ENCODE results near the gene CPSF3. TPM values are rescaled to one million over a fixed set of nuclear protein-coding genes. Genes with fewer than 3 reads are reported as not detected.

CPSF3 gene
- total RNA-seq, 1 donor from 2014 or later: 199 TPM

GRCh38 chr2:9473308-9473984 lies 50.0 kb downstream of the CPSF3 start:
- Mint-ChIP-seq H3K4me1 (peaks cover 5% of the 10 kb centered on the region), H3K36me3 (peaks cover 27% of the 10 kb centered on the region), H3K9me3 (no peaks in the 10 kb centered on the region), H3K4me3 (peak overlapping the region; percentile 1), H3K27ac (no peak overlapping the region), H3K27me3 (ENCODE audit: insufficient read depth, low read depth) (peaks cover 6% of the 10 kb centered on the region)
- Histone ChIP-seq H3K27ac (no peak overlapping the region), H4K20me1 (ENCODE audit: low read depth) (peaks cover 5% of the 10 kb centered on the region), H3K27me3 (peaks cover 28% of the 10 kb centered on the region), H3F3A (ENCODE audit: low read depth) (peaks cover 26% of the 10 kb centered on the region), H3K4me3 (peak overlapping the region; percentile 63), H3K36me3 (peaks cover 4% of the 10 kb centered on the region), H3K9ac (no peak overlapping the region), H3K4me2 (peak overlapping the region; percentile 90), H3K4me1 (no peaks in the 10 kb centered on the region), H2AFZ (replicated peaks) (peak overlapping the region; percentile 89), H3K9me3 (ENCODE audit: low read depth) (no peaks in the 10 kb centered on the region), H3K79me2 (ENCODE audit: low read depth) (no peaks in the 10 kb centered on the region)
- TF ChIP-seq CTCF (IDR thresholded peaks at IDR 0.05) (no peak), EZH2phosphoT487 (IDR thresholded peaks at IDR 0.05) (no peak), EZH2 (IDR thresholded peaks at IDR 0.05) (no peak)
- peak; percentile 31 for DNase-seq (ENCODE audit: low spot score)

GRCh38 chr2:9473985-9474360 lies 50.5 kb downstream of the CPSF3 start:
- peak overlapping the region; percentile 89 for H2AFZ ChIP-seq (replicated peaks)
- peaks cover 27% of the 10 kb centered on the region for H3K36me3 Mint-ChIP-seq
- H3K27ac ChIP-seq: no peak overlapping the region

GRCh38 chr2:9474361-9475057 lies 51.1 kb downstream of the CPSF3 start, which contains the start of gene IAH1:
Gene IAH1, plus strand, starts transcription at chr2:9474551. Its CDS starts 16 bp downstream, at chr2:9474567.
- Histone ChIP-seq H4K20me1 (ENCODE audit: low read depth) (peaks cover 5% of the 10 kb centered on the region), H3K4me2 (peak within 1 kb of the TSS; percentile 90), H3K27me3 (peaks cover 28% of the 10 kb centered on the region), H3K36me3 (peaks cover 4% of the 10 kb centered on the region), H3K27ac (no peak within 1 kb of the TSS), H3F3A (ENCODE audit: low read depth) (peaks cover 26% of the 10 kb centered on the region), H3K79me2 (ENCODE audit: low read depth) (no peaks in the 10 kb centered on the region), H2AFZ (replicated peaks) (peak within 1 kb of the TSS; percentile 89), H3K9me3 (ENCODE audit: low read depth) (no peaks in the 10 kb centered on the region), H3K4me1 (no peaks in the 10 kb centered on the region), H3K9ac (no peak within 1 kb of the TSS), H3K4me3 (peak within 1 kb of the TSS; percentile 63)
- TF ChIP-seq EZH2phosphoT487 (IDR thresholded peaks at IDR 0.05) (no peak), CTCF (IDR thresholded peaks at IDR 0.05) (no peak), EZH2 (IDR thresholded peaks at IDR 0.05) (no peak)
- Mint-ChIP-seq H3K9me3 (no peaks in the 10 kb centered on the region), H3K27ac (no peak within 1 kb of the TSS), H3K4me3 (peak within 1 kb of the TSS; percentile 80), H3K4me1 (peaks cover 5% of the 10 kb centered on the region), H3K36me3 (peaks cover 26% of the 10 kb centered on the region), H3K27me3 (ENCODE audit: insufficient read depth, low read depth) (peaks cover 5% of the 10 kb centered on the region)
- DNase-seq (ENCODE audit: low spot score): peak; percentile 59

More at GRCh38 chr2:9473985-9474360, 50.5 kb downstream of the CPSF3 start:
- Histone ChIP-seq H3K4me3 (peak overlapping the region; percentile 63), H3K27me3 (peaks cover 28% of the 10 kb centered on the region), H3K9me3 (ENCODE audit: low read depth) (no peaks in the 10 kb centered on the region), H3K4me1 (no peaks in the 10 kb centered on the region), H3K9ac (no peak overlapping the region), H3K79me2 (ENCODE audit: low read depth) (no peaks in the 10 kb centered on the region), H3F3A (ENCODE audit: low read depth) (peaks cover 26% of the 10 kb centered on the region), H4K20me1 (ENCODE audit: low read depth) (peaks cover 5% of the 10 kb centered on the region), H3K36me3 (peaks cover 4% of the 10 kb centered on the region), H3K4me2 (peak overlapping the region; percentile 90)
- Mint-ChIP-seq H3K27ac (no peak overlapping the region), H3K4me1 (peaks cover 5% of the 10 kb centered on the region), H3K9me3 (no peaks in the 10 kb centered on the region), H3K27me3 (ENCODE audit: insufficient read depth, low read depth) (peaks cover 6% of the 10 kb centered on the region), H3K4me3 (peak overlapping the region; percentile 1)
- TF ChIP-seq EZH2 (IDR thresholded peaks at IDR 0.05) (no peak), CTCF (IDR thresholded peaks at IDR 0.05) (no peak), EZH2phosphoT487 (IDR thresholded peaks at IDR 0.05) (no peak)
- peak; percentile 28 for DNase-seq (ENCODE audit: low spot score)
